AG04449 (cell line): ENCODE results near the gene PCGF3.

Experiments used
- CTCF ChIA-PET: fragments of 350-600 bp; formaldehyde crosslinking; extraction: SDS; loops from one replicate; lab custom pipeline; 2021; ENCODE audit warnings: antibody characterized with exemption; lab: Yijun Ruan, JAX
- POLR2A ChIA-PET: fragments of 400-600, 350-600 bp; formaldehyde crosslinking; extraction: SDS; loops from one replicate; lab custom pipeline; 2020; ENCODE audit warnings: antibody characterized with exemption, inconsistent platforms; lab: Yijun Ruan, JAX
- DNase-seq: peaks from one replicate; pipeline ENCODE4 v3.0.0-alpha.2; 2010; ENCODE audit warnings: low read depth, low spot score
- H3K4me3 ChIP-seq: 2 replicates; pipeline ENCODE4 v1.5.1; 2011; ENCODE audit warnings: low read depth, mild to moderate bottlenecking, control low read depth, low read length
- TF ChIP-seq, protein P1 (sequence below): IDR thresholded peaks from one replicate; pipeline ENCODE4 v1.5.1; 2011; ENCODE audit warnings: mild to moderate bottlenecking, moderate library complexity, low read length, control low read depth, inconsistent platforms; ENCODE audit not compliant: insufficient read depth; ENCODE audit errors: missing control alignments

PCGF3 gene

DNA sequence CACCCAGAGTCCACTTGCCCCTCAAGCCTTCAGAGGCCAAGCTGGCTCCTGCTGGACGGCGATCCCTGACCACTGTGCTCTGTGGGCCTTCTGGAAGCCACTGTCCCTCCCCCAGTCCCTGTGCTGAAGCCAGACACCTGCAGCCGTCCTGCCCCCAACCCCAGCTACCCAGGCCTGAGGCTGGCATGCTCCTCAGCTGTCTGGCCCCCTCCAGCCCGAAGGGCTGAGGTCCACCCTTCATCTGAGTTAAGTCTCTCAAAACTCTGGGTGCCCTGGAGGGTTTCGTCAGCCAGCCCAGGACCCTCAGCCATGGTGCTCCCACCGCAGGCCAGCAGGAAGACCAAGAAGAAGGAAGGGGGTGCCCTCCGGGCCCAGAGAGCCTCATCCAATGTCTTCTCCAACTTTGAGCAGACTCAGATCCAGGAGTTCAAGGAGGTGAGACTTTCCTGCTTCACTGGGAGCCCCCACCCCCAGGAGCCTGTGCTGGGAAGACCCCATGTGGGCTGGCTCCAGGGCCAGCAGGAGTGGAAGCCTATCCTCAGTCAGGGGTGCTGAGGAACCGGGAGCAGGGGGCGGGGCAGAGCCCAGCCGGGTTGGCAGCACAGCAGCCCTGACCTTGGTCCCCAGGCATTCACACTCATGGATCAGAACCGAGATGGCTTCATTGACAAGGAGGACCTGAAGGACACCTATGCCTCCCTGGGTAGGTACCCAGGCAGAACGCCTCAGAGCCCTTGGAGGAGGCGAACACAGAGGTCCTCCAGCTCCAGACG is 27.1 kb upstream of the PCGF3 start:
- ChIA-PET POLR2A (no interaction called here), CTCF (no interaction called here)
- H3K4me3 ChIP-seq, result no peak overlapping the region
- DNase-seq, result no peak
- TF ChIP-seq, protein P1, sequence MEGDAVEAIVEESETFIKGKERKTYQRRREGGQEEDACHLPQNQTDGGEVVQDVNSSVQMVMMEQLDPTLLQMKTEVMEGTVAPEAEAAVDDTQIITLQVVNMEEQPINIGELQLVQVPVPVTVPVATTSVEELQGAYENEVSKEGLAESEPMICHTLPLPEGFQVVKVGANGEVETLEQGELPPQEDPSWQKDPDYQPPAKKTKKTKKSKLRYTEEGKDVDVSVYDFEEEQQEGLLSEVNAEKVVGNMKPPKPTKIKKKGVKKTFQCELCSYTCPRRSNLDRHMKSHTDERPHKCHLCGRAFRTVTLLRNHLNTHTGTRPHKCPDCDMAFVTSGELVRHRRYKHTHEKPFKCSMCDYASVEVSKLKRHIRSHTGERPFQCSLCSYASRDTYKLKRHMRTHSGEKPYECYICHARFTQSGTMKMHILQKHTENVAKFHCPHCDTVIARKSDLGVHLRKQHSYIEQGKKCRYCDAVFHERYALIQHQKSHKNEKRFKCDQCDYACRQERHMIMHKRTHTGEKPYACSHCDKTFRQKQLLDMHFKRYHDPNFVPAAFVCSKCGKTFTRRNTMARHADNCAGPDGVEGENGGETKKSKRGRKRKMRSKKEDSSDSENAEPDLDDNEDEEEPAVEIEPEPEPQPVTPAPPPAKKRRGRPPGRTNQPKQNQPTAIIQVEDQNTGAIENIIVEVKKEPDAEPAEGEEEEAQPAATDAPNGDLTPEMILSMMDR, result no peak

DNA sequence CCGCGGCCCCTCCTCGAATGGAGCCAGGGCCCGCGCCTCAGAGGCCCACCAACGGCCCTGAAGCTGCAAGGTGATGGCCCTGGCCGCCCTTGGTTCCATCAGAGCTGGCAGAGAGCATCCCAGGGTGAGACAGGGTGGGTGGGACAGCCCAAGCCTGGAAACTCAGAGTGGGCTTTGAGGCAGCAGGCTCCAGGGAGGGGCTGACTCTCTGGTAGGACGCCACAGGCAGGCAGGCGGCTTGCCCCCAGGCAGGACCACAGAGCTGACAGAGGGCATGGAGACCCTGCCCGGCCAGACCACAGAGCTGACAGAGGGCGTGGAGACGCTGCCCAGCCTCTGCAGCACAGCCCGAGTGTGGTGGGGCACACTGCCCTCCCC is 26.5 kb upstream of the PCGF3 start:
- TF ChIP-seq, protein P1, result no peak
- DNase-seq, result no peak
- ChIA-PET POLR2A (no interaction called here), CTCF (no interaction called here)
- no peak overlapping the region for H3K4me3 ChIP-seq

DNA sequence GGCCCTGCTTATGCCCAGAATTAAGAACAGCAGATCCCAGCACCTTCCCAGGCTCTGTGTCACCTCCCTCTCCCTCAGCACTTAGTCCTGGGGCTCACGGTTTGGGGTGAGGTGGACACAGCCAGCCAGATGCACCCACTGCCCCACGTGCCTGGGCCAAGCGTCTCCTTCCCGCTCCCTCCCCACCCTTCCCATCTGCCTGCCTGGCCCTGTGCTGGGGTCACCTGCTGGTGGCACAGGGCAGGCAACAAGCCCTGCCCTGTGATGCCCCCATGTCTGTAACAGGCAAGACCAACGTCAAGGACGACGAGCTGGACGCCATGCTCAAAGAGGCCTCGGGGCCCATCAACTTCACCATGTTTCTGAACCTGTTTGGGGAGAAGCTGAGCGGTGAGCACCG is 26.0 kb upstream of the PCGF3 start:
- no peak overlapping the region for H3K4me3 ChIP-seq
- TF ChIP-seq, protein P1, result no peak
- ChIA-PET POLR2A (no interaction called here), CTCF (no interaction called here)
- no peak for DNase-seq

DNA sequence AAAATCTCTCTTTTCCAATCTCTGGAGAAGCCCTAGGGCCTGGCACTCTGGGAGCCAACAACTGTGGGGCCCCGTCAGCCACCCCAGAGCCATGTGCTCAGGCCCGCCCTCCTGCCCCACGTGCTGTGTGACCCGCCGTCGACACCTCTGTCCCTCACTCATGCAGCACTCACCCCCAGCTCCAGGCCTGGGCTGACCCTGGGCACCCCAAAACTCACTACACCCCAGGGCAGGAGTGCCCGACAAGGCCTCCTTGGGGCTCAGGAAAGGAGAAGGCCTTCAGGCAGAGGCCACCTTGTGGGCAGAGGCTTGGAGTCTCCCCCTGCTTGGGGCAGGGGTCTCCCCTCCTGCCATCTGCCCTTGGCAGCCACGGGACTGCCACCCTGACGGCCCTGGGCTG is 25.5 kb upstream of the PCGF3 start:
- no peak for DNase-seq
- CTCF ChIA-PET, result no interaction called here
- no peak overlapping the region for H3K4me3 ChIP-seq
- TF ChIP-seq, protein P1, result no peak
- POLR2A ChIA-PET, result no interaction called here

DNA sequence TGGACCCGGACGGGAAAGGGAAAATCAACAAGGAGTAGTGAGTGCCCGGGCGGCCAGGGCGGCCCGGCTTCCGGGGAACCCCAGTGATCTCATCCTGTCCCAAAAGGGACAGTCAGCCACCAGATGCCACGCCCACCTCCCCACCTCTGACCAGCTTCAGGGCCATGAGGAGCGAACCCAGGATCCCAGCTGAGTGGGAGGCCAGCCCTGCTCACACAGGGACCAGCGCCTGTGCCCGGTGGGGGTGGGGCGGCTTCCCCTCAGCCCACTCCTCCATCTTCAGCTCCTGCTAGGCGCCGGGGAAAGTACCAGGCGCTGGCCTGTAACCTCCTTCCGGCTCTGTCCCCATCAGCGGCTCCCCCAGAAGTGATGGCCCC is 25.1 kb upstream of the PCGF3 start:
- ChIA-PET CTCF (no interaction called here), POLR2A (no interaction called here)
- TF ChIP-seq, protein P1, result no peak
- peak overlapping the region; percentile 65 for H3K4me3 ChIP-seq
- DNase-seq, result no peak

DNA sequence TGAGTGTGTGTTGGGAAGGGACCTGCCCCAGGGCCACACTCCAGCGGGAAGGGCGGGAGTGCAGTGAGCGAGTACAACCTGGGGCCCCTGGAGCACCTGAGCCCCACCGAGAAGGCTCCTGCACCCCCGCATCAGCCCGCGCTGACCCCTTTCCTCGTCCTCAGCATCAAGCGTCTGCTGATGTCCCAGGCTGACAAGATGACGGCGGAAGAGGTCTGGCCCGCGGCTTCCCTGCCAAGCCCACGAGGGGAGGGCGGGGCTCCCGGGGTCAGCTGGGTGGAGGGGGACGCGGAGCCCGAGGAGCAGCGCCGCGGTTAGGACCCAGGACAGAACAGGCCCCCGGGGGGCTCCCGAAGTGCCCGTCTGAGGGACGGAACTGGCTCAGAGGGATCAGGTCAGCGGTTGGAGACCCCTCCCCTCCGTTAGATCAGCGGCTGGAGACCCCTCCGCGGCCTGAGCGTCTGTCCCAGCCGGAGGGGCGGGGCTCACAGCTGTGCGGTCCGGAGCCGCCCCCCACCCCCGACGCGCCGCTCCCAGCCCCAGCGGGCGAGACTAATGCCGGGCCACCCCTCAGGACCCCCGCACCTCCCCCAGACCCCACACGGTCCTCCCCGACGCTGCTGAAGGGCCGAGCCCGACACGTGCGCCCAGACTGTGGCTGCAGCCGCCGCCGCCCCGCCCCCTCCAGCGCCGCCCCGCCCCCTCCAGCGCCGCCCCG is 24.5 kb upstream of the PCGF3 start:
- TF ChIP-seq, protein P1, result no peak
- CTCF ChIA-PET, result no interaction called here
- peak overlapping the region; percentile 65 for H3K4me3 ChIP-seq
- DNase-seq, result no peak
- POLR2A ChIA-PET, result no interaction called here
